Natural killer cell (primary cell): ENCODE results near the gene NAV1. TPM values are rescaled to one million over a fixed set of nuclear protein-coding genes. Genes with fewer than 3 reads are reported as not detected.

ENCODE experiments used
- ATAC-seq, 3 donors: fragments of 150-1000 bp in 2 of 3; fragments of 200-7000 bp in 1 of 3; cut with Tn5 transposase; 1 replicate in 1 of 3; 2 replicates in 2 of 3; pipeline ENCODE4 v1.10.0; 2021; ENCODE audit warnings: mild to moderate bottlenecking in 2 of 3, moderate library complexity in 2 of 3
- DNase-seq, 2 donors: peaks; one replicate each; pipeline versions ENCODE4 v3.0.0 to v3.0.0-alpha.2; 2013 to 2021; ENCODE audit warnings: mixed read lengths in 1 of 2
- H3K27ac ChIP-seq: one replicate; pipeline ENCODE4 v1.5.1; 2013; ENCODE audit warnings: mild to moderate bottlenecking, low read length
- H3K27me3 ChIP-seq: one replicate; pipeline ENCODE4 v1.6.1; 2013; ENCODE audit warnings: low read length; ENCODE audit not compliant: control insufficient read depth, insufficient read depth
- H3K36me3 ChIP-seq: one replicate; pipeline ENCODE4 v1.6.1; 2013; ENCODE audit warnings: low read length; ENCODE audit not compliant: control insufficient read depth, insufficient read depth
- H3K4me1 ChIP-seq: one replicate; pipeline ENCODE4 v1.6.1; 2013; ENCODE audit warnings: low read length; ENCODE audit not compliant: control insufficient read depth, insufficient read depth
- H3K4me3 ChIP-seq: one replicate; pipeline ENCODE4 v1.5.1; 2013; ENCODE audit warnings: low read length
- H3K9me3 ChIP-seq: one replicate; pipeline ENCODE4 v1.6.1; 2013; ENCODE audit warnings: low read length; ENCODE audit not compliant: control insufficient read depth, insufficient read depth
- H3K27ac Mint-ChIP-seq, 2 donors: one replicate each; pipeline ENCODE4 v1.8.0; 2022; ENCODE audit warnings: mild to moderate bottlenecking in 2 of 2, mixed read lengths in 2 of 2, moderate library complexity in 1 of 2
- H3K27me3 Mint-ChIP-seq, 2 donors: one replicate each; pipeline ENCODE4 v1.8.0; 2022; ENCODE audit warnings: low read depth in 2 of 2, mixed read lengths in 2 of 2
- H3K36me3 Mint-ChIP-seq: one replicate; pipeline ENCODE4 v1.8.0; 2022; ENCODE audit warnings: mixed read lengths
- H3K4me1 Mint-ChIP-seq, 2 donors: one replicate each; pipeline ENCODE4 v1.8.0; 2022; ENCODE audit warnings: mixed read lengths in 2 of 2
- H3K4me3 Mint-ChIP-seq: one replicate; pipeline ENCODE4 v1.8.0; 2022; ENCODE audit warnings: mild to moderate bottlenecking, moderate library complexity, mixed read lengths
- H3K9me3 Mint-ChIP-seq, 2 donors: one replicate each; pipeline ENCODE4 v1.8.0; 2022; ENCODE audit warnings: mixed read lengths in 2 of 2
- CTCF ChIP-seq: fragments of 200-600 bp; IDR thresholded peaks from one replicate; pipeline ENCODE4 v1.8.0; 2022; ENCODE audit warnings: antibody characterized with exemption
- WGBS: methylation state at CpG from one replicate; pipeline ENCODE4 v1.1.7; 2013; ENCODE audit warnings: missing lambda C conversion rate; ENCODE audit not compliant: insufficient coverage; 5-methylcytosine and 5-hydroxymethylcytosine counted together
- intact Hi-C: fragments of 100-400 bp; cut with micrococcal nuclease; formaldehyde crosslinking; loops from one replicate; pipeline ENCODE4 v1.14.2; 2022
- total RNA-seq, 4 donors: library from RNA; stranded (reverse); fragments of 120-200 nt in 1 of 4; gene quantifications; one replicate each; pipeline versions ENCODE4 v1.2.3 to v1.2.4, GENCODE V29; 2013 to 2022

NAV1 gene
- total RNA-seq, 3 donors from 2014 or later (not counting 1 experiment from before 2014, with no cell fraction given): 2.5 to 3.9 (median 2.8) TPM

- no peaks in the 10 kb centered on the region for H3K9me3 Mint-ChIP-seq
Observed at GRCh38 chr1:201570181-201570885, 31.4 kb downstream of the NAV1 start.

GRCh38 chr1:201570886-201571624 is 32.1 kb downstream of the NAV1 start:
- Histone ChIP-seq H3K4me1 (no peaks in the 10 kb centered on the region), H3K36me3 (no peaks in the 10 kb centered on the region), H3K27me3 (no peaks in the 10 kb centered on the region), H3K4me3 (no peak overlapping the region), H3K9me3 (no peaks in the 10 kb centered on the region), H3K27ac (no peak overlapping the region)
- TF ChIP-seq CTCF: no peak
- no peaks in the 10 kb centered on the region for H3K4me1 Mint-ChIP-seq
- no peak overlapping the region for H3K27ac Mint-ChIP-seq
- no peak for DNase-seq
- H3K36me3 Mint-ChIP-seq: no peaks in the 10 kb centered on the region
- WGBS: 76% methylated on average over 10 of the region's 10 CpGs
- no peaks in the 10 kb centered on the region for H3K9me3 Mint-ChIP-seq
- no peak for ATAC-seq
- intact Hi-C loops: no loop called here
- peaks cover 0 to 5% of the 10 kb centered on the region in 2 donors for H3K27me3 Mint-ChIP-seq
- H3K4me3 Mint-ChIP-seq: no peak overlapping the region

More at GRCh38 chr1:201570181-201570885, 31.4 kb downstream of the NAV1 start:
- Mint-ChIP-seq H3K27ac (no peak overlapping the region), H3K4me3 (no peak overlapping the region), H3K4me1 (no peaks in the 10 kb centered on the region), H3K36me3 (no peaks in the 10 kb centered on the region), H3K27me3 (peaks cover 0 to 5% of the 10 kb centered on the region in 2 donors)
- Histone ChIP-seq H3K9me3 (no peaks in the 10 kb centered on the region), H3K36me3 (no peaks in the 10 kb centered on the region), H3K4me3 (no peak overlapping the region), H3K4me1 (no peaks in the 10 kb centered on the region), H3K27me3 (no peaks in the 10 kb centered on the region), H3K27ac (no peak overlapping the region)
- WGBS: 91% methylated on average over 4 of the region's 4 CpGs
- intact Hi-C loops: no loop called here
- DNase-seq (no peak), ATAC-seq (no peak)
- TF ChIP-seq CTCF: no peak

- no peak overlapping the region for H3K27ac ChIP-seq
- H3K4me3 ChIP-seq: no peak overlapping the region
- no peaks in the 10 kb centered on the region for H3K4me1 ChIP-seq
- H3K27me3 Mint-ChIP-seq: peaks cover 3 to 12% of the 10 kb centered on the region in 2 donors
- TF ChIP-seq CTCF: no peak
- H3K27me3 ChIP-seq: no peaks in the 10 kb centered on the region
- H3K9me3 Mint-ChIP-seq: no peaks in the 10 kb centered on the region
- WGBS: 61% methylated on average over 4 of the region's 4 CpGs
- DNase-seq: no peak
- no peak for ATAC-seq
- H3K4me1 Mint-ChIP-seq: no peaks in the 10 kb centered on the region
- H3K4me3 Mint-ChIP-seq: no peak overlapping the region
- H3K36me3 ChIP-seq: no peaks in the 10 kb centered on the region
- peaks cover 6% of the 10 kb centered on the region for H3K36me3 Mint-ChIP-seq
- H3K9me3 ChIP-seq: no peaks in the 10 kb centered on the region
- no peak overlapping the region for H3K27ac Mint-ChIP-seq
- intact Hi-C loops: no loop called here
Observed at GRCh38 chr1:201573030-201573429, 34.1 kb downstream of the NAV1 start.
